Measurements from ENCODE around the gene GCG. TPM values are rescaled to one million over a fixed set of nuclear protein-coding genes. Genes with fewer than 3 reads are reported as not detected.

Gene GCG
- 83.8 TPM for polyA plus RNA-seq
- long read RNA-seq, donor 1, transcript GCG-202 (6 exons, 1,289 nt): major isoform, 97 of 112 reads
- long read RNA-seq, donor 1, partial matches to known transcripts: 11 of 112 reads
- long read RNA-seq, donor 1, other reads (novel, unspliced or antisense): 0 of 112 reads
- long read RNA-seq, donor 2, transcript GCG-204 (4 exons, 662 nt): minor isoform, 7 of 167 reads
- long read RNA-seq, donor 2, transcript GCG-202 (6 exons, 1,289 nt): major isoform, 114 of 167 reads
- long read RNA-seq, donor 2, partial matches to known transcripts: 36 of 167 reads
- long read RNA-seq, donor 2, other reads (novel, unspliced or antisense): 6 of 167 reads
- long read RNA-seq, donor 3: 0 reads
- long read RNA-seq, donor 4, transcript GCG-202 (6 exons, 1,289 nt): major isoform, 19 of 20 reads
- long read RNA-seq, donor 4, partial matches to known transcripts: 0 of 20 reads
- long read RNA-seq, donor 4, other reads (novel, unspliced or antisense): 0 of 20 reads
- long read RNA-seq, donor 5, transcript GCG-203 (2 exons, 582 nt): minor isoform, 6 of 83 reads
- long read RNA-seq, donor 5, transcript GCG-202 (6 exons, 1,289 nt): major isoform, 66 of 83 reads
- long read RNA-seq, donor 5, partial matches to known transcripts: 10 of 83 reads
- long read RNA-seq, donor 5, other reads (novel, unspliced or antisense): 0 of 83 reads
- long read RNA-seq, donor 6, transcript GCG-202 (6 exons, 1,289 nt): major isoform, 8 of 9 reads
- long read RNA-seq, donor 6, partial matches to known transcripts: 0 of 9 reads
- long read RNA-seq, donor 6, other reads (novel, unspliced or antisense): 0 of 9 reads
- long read RNA-seq, donor 7, transcript GCG-202 (6 exons, 1,289 nt): major isoform, 48 of 57 reads
- long read RNA-seq, donor 7, partial matches to known transcripts: 5 of 57 reads
- long read RNA-seq, donor 7, other reads (novel, unspliced or antisense): 0 of 57 reads
- long read RNA-seq, donor 8, transcript GCG-204 (4 exons, 662 nt): minor isoform, 12 of 186 reads
- long read RNA-seq, donor 8, transcript GCG-202 (6 exons, 1,289 nt): major isoform, 139 of 186 reads
- long read RNA-seq, donor 8, transcript GCG-203 (2 exons, 582 nt): minor isoform, 7 of 186 reads
- long read RNA-seq, donor 8, partial matches to known transcripts: 21 of 186 reads
- long read RNA-seq, donor 8, other reads (novel, unspliced or antisense): 6 of 186 reads
- long read RNA-seq, donor 9, transcript GCG-204 (4 exons, 662 nt): minor isoform, 5 of 178 reads
- long read RNA-seq, donor 9, transcript GCG-202 (6 exons, 1,289 nt): major isoform, 134 of 178 reads
- long read RNA-seq, donor 9, transcript GCG-203 (2 exons, 582 nt): minor isoform, 5 of 178 reads
- long read RNA-seq, donor 9, partial matches to known transcripts: 27 of 178 reads
- long read RNA-seq, donor 9, other reads (novel, unspliced or antisense): 6 of 178 reads
- long read RNA-seq, donor 10, transcript GCG-202 (6 exons, 1,289 nt): major isoform, 12 of 13 reads
- long read RNA-seq, donor 10, partial matches to known transcripts: 0 of 13 reads
- long read RNA-seq, donor 10, other reads (novel, unspliced or antisense): 0 of 13 reads
- long read RNA-seq, donor 11, transcript GCG-204 (4 exons, 662 nt): minor isoform, 5 of 176 reads
- long read RNA-seq, donor 11, transcript GCG-203 (2 exons, 582 nt): minor isoform, 5 of 176 reads
- long read RNA-seq, donor 11, transcript GCG-202 (6 exons, 1,289 nt): major isoform, 126 of 176 reads
- long read RNA-seq, donor 11, partial matches to known transcripts: 32 of 176 reads
- long read RNA-seq, donor 11, other reads (novel, unspliced or antisense): 8 of 176 reads

DNA sequence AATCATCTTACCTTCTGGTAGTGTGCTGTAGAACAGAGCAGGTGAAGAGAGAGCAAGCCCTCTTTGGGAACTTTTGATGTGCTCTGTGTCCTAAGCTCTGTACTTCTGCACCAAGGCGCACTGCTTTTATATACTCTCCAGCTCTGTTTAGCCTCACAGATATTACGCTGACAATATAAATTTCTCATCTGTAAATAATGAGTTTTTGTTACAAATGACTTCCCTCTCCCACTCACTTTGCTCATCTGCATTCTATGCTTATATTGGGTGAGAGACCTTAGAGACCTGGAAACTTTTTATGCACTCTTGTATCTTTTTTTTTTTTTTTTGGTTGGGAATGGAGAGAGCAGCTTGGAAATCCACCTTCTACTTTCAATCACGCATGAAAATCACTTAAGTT is at the start of gene GCG:
TSS of gene GCG (minus strand) at position 101 of the 400 bp plus-strand sequence. CDS start 3,069 bp downstream, outside the sequence.
- Histone ChIP-seq H3K4me3 (ENCODE audit: low read length) (no peak within 1 kb of the TSS), H3K4me1 (ENCODE audit: control insufficient read depth, insufficient read depth, low read length) (no peaks in the 10 kb centered on the region), H3K27ac (ENCODE audit: low read length) (no peak within 1 kb of the TSS), H3K36me3 (ENCODE audit: control insufficient read depth, insufficient read depth, low read length) (no peaks in the 10 kb centered on the region), H3K27me3 (ENCODE audit: control insufficient read depth, insufficient read depth, low read length) (peaks cover 11% of the 10 kb centered on the region), H3K9me3 (ENCODE audit: control insufficient read depth, low read depth, low read length) (no peaks in the 10 kb centered on the region)
- no CpG with 5 or more reads among the region's 3 CpGs for WGBS (ENCODE audit: insufficient coverage, low lambda C conversion rate)
- DNase-seq: no peak

- Histone ChIP-seq H3K27me3 (ENCODE audit: control insufficient read depth, insufficient read depth, low read length) (no peaks in the 10 kb centered on the region), H3K4me3 (ENCODE audit: low read length) (no peak overlapping the region), H3K36me3 (ENCODE audit: control insufficient read depth, insufficient read depth, low read length) (no peaks in the 10 kb centered on the region), H3K27ac (ENCODE audit: low read length) (no peak overlapping the region), H3K9me3 (ENCODE audit: control insufficient read depth, low read depth, low read length) (no peaks in the 10 kb centered on the region), H3K4me1 (ENCODE audit: control insufficient read depth, insufficient read depth, low read length) (no peaks in the 10 kb centered on the region)
- 89% methylated on average over 1 of the region's 1 CpG for WGBS (ENCODE audit: insufficient coverage, low lambda C conversion rate)
- no peak for DNase-seq
These were observed 48.6 kb upstream of the GCG start for GRCh38 chr2:162200636-162201035.

GRCh38 chr2:162199913-162200312 is 47.9 kb upstream of the GCG start:
- H3K27me3 ChIP-seq (ENCODE audit: control insufficient read depth, insufficient read depth, low read length): no peaks in the 10 kb centered on the region
- H3K27ac ChIP-seq (ENCODE audit: low read length): no peak overlapping the region
- no peaks in the 10 kb centered on the region for H3K4me1 ChIP-seq (ENCODE audit: control insufficient read depth, insufficient read depth, low read length)
- no peaks in the 10 kb centered on the region for H3K36me3 ChIP-seq (ENCODE audit: control insufficient read depth, insufficient read depth, low read length)
- no CpG with 5 or more reads among the region's 1 CpG for WGBS (ENCODE audit: insufficient coverage, low lambda C conversion rate)
- no peaks in the 10 kb centered on the region for H3K9me3 ChIP-seq (ENCODE audit: control insufficient read depth, low read depth, low read length)
- H3K4me3 ChIP-seq (ENCODE audit: low read length): no peak overlapping the region
- DNase-seq: no peak

DNA sequence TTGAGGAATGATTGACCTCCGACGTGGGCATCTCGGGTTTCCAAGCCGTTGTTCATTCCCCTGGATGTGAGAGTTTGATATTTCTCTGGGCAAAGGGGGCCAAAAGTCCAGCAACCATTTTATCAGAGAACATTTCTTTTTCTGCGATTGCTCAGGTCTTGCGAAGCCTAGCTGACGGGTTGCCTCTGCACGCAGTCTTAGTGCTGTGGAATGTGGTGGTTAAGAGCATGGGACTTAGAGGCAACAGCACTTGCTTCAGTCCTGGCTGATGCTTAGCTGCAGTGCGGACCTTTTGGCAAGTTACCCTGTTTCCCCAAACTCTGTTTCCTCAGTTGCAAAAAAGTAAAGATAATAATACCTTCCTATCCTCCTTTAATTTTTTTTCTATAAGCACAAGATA is 46.2 kb upstream of the GCG start:
- DNase-seq: no peak
- no peaks in the 10 kb centered on the region for H3K4me1 ChIP-seq (ENCODE audit: control insufficient read depth, insufficient read depth, low read length)
- no peak overlapping the region for H3K27ac ChIP-seq (ENCODE audit: low read length)
- no peaks in the 10 kb centered on the region for H3K36me3 ChIP-seq (ENCODE audit: control insufficient read depth, insufficient read depth, low read length)
- no peaks in the 10 kb centered on the region for H3K9me3 ChIP-seq (ENCODE audit: control insufficient read depth, low read depth, low read length)
- no peak overlapping the region for H3K4me3 ChIP-seq (ENCODE audit: low read length)
- H3K27me3 ChIP-seq (ENCODE audit: control insufficient read depth, insufficient read depth, low read length): no peaks in the 10 kb centered on the region
- 60% methylated on average over 1 of the region's 9 CpGs for WGBS (ENCODE audit: insufficient coverage, low lambda C conversion rate)

GRCh38 chr2:162197069-162197825 is 45.2 kb upstream of the GCG start:
- Histone ChIP-seq H3K9me3 (ENCODE audit: control insufficient read depth, low read depth, low read length) (no peaks in the 10 kb centered on the region), H3K4me1 (ENCODE audit: control insufficient read depth, insufficient read depth, low read length) (no peaks in the 10 kb centered on the region), H3K27ac (ENCODE audit: low read length) (no peak overlapping the region), H3K36me3 (ENCODE audit: control insufficient read depth, insufficient read depth, low read length) (no peaks in the 10 kb centered on the region), H3K4me3 (ENCODE audit: low read length) (no peak overlapping the region), H3K27me3 (ENCODE audit: control insufficient read depth, insufficient read depth, low read length) (no peaks in the 10 kb centered on the region)
- no peak for DNase-seq
- WGBS (ENCODE audit: insufficient coverage, low lambda C conversion rate): 80% methylated on average over 1 of the region's 2 CpGs

GRCh38 chr2:162196638-162197037 is 44.6 kb upstream of the GCG start:
- Histone ChIP-seq H3K4me1 (ENCODE audit: control insufficient read depth, insufficient read depth, low read length) (no peaks in the 10 kb centered on the region), H3K27me3 (ENCODE audit: control insufficient read depth, insufficient read depth, low read length) (no peaks in the 10 kb centered on the region), H3K4me3 (ENCODE audit: low read length) (no peak overlapping the region), H3K27ac (ENCODE audit: low read length) (no peak overlapping the region), H3K9me3 (ENCODE audit: control insufficient read depth, low read depth, low read length) (no peaks in the 10 kb centered on the region), H3K36me3 (ENCODE audit: control insufficient read depth, insufficient read depth, low read length) (no peaks in the 10 kb centered on the region)
- DNase-seq: no peak
- WGBS (ENCODE audit: insufficient coverage, low lambda C conversion rate): 89% methylated on average over 3 of the region's 7 CpGs

DNA sequence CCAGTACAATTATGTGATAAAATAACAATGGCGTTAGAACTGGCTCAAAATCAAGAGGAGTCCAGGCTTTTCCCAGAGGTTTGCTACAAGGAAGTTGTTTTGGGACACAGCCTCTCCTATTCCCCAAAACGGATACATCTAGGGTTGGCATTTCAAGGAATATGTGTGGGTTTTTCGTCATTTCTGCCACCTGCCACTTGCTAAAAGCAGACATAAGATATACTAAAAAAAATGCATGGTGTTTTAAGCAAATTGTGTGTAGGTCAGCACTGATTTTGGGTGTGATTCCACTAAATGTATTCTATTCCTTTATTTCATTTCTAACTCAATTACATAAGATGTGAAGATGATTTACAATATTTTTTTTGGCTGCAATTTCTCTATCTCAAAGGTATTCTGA is 36.4 kb upstream of the GCG start:
- 100% methylated on average over 1 of the region's 3 CpGs for WGBS (ENCODE audit: insufficient coverage, low lambda C conversion rate)

DNA sequence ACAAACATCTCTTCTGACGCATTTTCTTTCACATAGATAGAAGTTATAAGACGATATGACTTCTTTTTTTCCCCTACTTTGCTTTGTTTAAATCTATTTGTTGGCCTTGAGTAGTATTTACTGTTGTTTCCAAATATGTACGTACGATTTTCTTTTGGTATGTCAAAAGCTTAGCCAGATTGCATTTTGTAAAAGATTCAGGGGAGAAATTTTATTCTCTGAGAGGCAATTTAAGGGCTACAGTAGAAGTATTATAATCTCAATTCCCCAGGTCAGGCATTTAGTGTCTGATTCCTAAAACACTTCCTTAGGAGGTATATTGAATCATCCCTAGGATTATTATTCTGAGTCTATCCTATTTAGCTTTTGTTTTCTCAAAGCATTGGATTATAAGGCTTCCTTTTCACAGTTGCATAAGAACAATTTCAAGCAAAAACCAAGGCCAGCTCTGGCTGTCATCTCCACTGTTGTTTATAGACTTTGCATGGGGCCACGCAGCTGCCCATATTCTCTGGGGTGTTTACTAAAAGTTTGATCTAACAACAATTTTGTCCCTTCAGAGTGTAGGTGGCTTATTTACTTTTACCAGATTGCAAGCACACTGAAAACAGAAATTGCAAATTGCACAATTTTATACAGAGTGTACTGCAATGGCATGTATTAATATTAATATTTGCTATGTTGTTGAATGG is 33.6 kb upstream of the GCG start:
- DNase-seq: peak in 1 of 2 donors; percentile 15
- 73% methylated on average over 4 of the region's 5 CpGs for WGBS (ENCODE audit: insufficient coverage, low lambda C conversion rate)
- peaks cover 27% of the 10 kb centered on the region for H3K4me1 ChIP-seq (ENCODE audit: control insufficient read depth, insufficient read depth, low read length)
- no peaks in the 10 kb centered on the region for H3K36me3 ChIP-seq (ENCODE audit: control insufficient read depth, insufficient read depth, low read length)
- no peaks in the 10 kb centered on the region for H3K27me3 ChIP-seq (ENCODE audit: control insufficient read depth, insufficient read depth, low read length)
- H3K27ac ChIP-seq (ENCODE audit: low read length): no peak overlapping the region
- H3K9me3 ChIP-seq (ENCODE audit: control insufficient read depth, low read depth, low read length): no peaks in the 10 kb centered on the region
- no peak overlapping the region for H3K4me3 ChIP-seq (ENCODE audit: low read length)

More for the DNA sequence above, 36.4 kb upstream of the GCG start:
- no peaks in the 10 kb centered on the region for H3K9me3 ChIP-seq (ENCODE audit: control insufficient read depth, low read depth, low read length)
- no peaks in the 10 kb centered on the region for H3K27me3 ChIP-seq (ENCODE audit: control insufficient read depth, insufficient read depth, low read length)
- H3K36me3 ChIP-seq (ENCODE audit: control insufficient read depth, insufficient read depth, low read length): no peaks in the 10 kb centered on the region
- no peak overlapping the region for H3K27ac ChIP-seq (ENCODE audit: low read length)
- no peak for DNase-seq
- no peak overlapping the region for H3K4me3 ChIP-seq (ENCODE audit: low read length)
- H3K4me1 ChIP-seq (ENCODE audit: control insufficient read depth, insufficient read depth, low read length): peaks cover 11% of the 10 kb centered on the region

All from large intestine (tissue), 12 donors.